Measurements from ENCODE around the gene IDS. TPM values are rescaled to one million over a fixed set of nuclear protein-coding genes. Genes with fewer than 3 reads are reported as not detected.
"Not testable (repeated sequence)": the region's sequence is repeated elsewhere in the genome, so short reads cannot be mapped to it uniquely, and the experiment has no call there.

IDS gene
- polyA plus RNA-seq, 3 donors = 29.4 to 33.0 (median 32.5) TPM

- no peak for DNase-seq (ENCODE audit: low read depth in 3 of 3, low spot score in 2 of 3)
These were observed 23.3 kb upstream of the IDS start for GRCh38 chrX:149528381-149528780.

GRCh38 chrX:149527705-149528104, 22.6 kb upstream of the IDS start:
- no peak for DNase-seq (ENCODE audit: low read depth in 3 of 3, low spot score in 2 of 3)

DNA sequence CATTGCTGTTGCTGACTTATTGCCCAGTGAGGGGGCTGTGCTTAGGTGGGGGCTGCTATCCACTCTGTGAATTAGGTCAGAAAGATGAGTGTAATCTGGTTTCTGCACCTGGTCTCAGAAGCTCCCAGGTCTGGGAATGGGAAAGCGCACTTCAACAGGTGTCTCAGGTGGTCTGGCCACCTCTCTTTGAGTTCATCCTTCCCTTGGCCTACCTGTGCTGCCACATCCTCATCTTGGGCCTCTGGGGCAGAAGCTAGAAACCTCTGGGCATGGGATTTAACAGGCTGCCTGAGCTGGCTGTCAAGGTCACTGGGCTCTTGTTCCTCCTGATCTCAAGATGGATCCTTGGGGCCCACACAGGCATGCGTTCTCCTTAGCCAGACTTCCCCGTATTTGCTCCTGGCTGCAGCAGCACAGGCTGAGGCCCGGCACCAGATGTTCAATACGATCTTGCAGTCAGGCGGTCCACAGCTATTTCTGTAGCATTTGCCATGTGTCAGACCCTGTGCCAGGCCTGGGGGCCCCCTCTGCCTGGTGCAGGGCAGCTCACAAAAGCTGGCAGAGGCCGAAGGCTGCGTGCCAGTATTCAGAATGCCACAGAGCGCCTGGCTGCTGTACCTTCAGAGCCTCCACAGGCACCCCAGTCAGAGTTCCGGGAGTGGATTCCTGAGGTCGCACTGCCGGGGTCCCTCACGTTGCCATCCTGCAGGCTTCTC, 21.4 kb upstream of the IDS start:
- not testable (repeated sequence) for DNase-seq (ENCODE audit: low read depth in 3 of 3, low spot score in 2 of 3)

DNA sequence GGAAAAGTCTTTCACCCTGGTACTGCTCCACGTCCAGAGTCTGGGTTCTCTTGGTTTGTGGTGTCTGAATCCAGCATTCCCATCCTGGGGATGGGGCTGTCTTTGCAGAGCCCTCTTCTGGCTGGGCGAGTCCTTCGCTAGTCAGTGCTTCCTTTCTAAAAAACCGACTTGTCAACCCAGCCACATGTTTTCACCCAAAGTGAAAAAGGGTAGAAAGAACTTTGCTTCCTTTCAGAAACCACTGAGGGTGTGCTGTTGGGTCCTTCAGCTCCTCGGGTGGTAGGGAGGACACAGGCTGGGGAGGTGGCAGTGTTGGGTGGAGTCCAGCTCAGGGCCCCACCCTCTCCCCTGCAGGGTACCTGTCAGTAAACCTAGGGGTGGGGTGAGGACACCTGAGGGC, 20.8 kb upstream of the IDS start:
- not testable (repeated sequence) for DNase-seq (ENCODE audit: low read depth in 3 of 3, low spot score in 2 of 3)

DNA sequence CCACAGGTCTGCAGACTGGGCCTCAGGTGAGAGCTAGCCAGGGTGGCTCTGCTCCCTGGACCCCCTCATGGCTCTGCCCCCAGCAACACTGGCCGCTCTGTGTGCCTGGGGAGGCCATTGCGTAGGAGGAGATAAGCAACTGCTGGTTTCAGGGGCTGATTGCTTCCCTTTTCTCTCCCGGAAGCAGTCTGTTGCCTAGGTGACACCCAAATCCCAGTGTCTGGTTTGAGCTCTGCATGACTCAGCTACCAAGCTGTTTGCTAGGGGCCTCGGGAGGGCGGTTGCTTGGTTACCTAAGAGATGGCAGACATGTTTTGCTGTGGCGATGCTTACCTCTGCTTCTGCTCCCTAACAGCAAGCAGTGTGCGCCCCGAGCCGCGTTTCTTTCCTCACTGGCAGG, 20.3 kb upstream of the IDS start:
- DNase-seq (ENCODE audit: low read depth in 3 of 3, low spot score in 2 of 3) = not testable (repeated sequence)

DNA sequence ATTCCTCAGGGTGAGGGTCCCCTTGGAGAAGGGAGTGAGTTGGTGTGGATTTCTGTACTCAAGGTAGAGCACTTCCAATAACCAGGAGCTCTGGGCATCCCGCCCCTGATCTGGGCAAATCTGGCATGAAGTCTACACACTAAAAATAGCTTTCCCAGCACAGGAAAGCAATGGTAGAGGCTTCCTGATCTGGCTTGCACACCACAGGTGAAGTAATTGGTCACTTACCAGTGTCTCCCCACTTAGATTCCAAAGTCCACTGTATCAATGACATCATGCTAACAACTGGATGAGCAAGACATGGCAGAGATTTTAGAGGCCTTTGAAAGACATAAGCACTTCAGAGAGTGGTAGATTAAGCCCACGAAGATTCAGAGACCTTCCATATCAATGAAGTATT, 17.8 kb upstream of the IDS start:
- no peak for DNase-seq (ENCODE audit: low read depth in 3 of 3, low spot score in 2 of 3)

DNA sequence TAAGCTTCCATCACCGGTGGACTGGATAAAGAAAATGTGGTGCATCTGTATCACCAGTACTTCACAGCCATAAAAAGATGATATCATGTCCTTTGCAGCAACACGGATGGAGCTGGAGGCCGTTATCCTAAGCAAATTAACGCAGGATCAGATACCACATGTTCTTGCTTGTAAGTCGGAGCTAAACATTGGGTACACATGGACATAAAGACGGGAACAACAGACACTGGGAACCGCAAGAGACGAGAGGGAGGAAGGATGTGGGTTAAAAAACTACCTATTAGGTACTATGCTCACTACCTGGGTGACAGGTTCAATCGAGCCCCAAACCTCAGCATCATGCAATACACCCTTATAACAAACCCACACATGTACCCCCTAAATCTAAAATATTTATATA, 16.3 kb upstream of the IDS start:
- no peak for DNase-seq (ENCODE audit: low read depth in 3 of 3, low spot score in 2 of 3)

GRCh38 chrX:149520636-149521277, 15.7 kb upstream of the IDS start:
- DNase-seq (ENCODE audit: low read depth in 3 of 3, low spot score in 2 of 3) = not testable (repeated sequence)

DNA sequence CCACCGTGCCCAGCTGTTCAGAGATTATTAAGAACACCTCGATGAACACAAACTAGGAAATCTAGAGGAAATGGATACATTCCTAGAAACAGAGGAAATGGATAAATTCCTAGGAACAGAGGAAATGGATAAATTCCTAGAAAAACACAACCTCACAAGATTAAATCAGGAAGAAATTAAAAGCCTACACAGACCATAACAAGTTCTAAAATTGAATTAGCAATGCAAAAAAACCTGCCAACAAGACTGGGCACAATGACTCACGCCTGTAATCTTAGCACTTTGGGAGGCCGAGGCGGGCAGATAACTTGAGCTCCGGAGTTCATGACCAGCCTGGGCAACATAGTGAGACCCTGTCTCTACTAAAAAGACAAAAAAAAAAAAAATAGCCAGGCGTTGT, 13.1 kb upstream of the IDS start:
- no peak for DNase-seq (ENCODE audit: low read depth in 3 of 3, low spot score in 2 of 3)

- no peak for DNase-seq (ENCODE audit: low read depth in 3 of 3, low spot score in 2 of 3)
These were observed 12.2 kb upstream of the IDS start for GRCh38 chrX:149517308-149517707.

- DNase-seq (ENCODE audit: low read depth in 3 of 3, low spot score in 2 of 3) = no peak
These were observed 11.5 kb upstream of the IDS start for GRCh38 chrX:149516604-149517003.

DNA sequence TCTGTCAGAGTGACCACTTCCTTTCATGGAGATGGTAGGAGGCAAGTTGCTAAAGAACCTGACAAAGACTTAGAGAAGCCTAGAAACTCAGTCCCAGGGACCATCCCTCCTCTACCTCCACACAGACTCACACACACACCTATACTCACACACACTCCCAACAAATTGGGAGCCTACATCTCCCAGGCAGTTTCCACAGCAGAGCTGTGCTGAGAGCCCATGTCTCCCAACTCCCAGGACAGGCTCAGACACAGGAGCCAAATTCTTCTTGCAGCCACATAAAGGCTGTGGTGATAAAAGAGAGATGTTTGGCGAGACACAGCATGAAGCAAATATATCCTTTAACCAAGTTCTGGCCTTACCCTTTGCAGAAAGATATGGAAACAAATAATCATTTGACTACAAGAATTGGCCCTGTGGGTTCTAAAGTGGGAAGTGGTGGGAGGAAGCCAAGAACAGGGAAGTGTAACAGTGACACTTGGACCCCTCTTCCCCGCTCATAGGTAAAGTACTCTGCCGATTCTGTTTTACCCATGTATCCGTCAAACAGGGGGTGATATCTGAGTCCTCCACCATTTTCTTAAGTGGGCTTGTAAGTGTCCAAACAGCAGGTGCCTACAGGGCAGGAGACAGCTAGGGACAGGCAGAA, 11.0 kb upstream of the IDS start:
- DNase-seq (ENCODE audit: low read depth in 3 of 3, low spot score in 2 of 3) = no peak

- DNase-seq (ENCODE audit: low read depth in 3 of 3, low spot score in 2 of 3) = no peak
These were observed 8.8 kb upstream of the IDS start for GRCh38 chrX:149513825-149514428.

GRCh38 chrX:149512225-149512885, 7.2 kb upstream of the IDS start:
- DNase-seq (ENCODE audit: low read depth in 3 of 3, low spot score in 2 of 3) = no peak

DNA sequence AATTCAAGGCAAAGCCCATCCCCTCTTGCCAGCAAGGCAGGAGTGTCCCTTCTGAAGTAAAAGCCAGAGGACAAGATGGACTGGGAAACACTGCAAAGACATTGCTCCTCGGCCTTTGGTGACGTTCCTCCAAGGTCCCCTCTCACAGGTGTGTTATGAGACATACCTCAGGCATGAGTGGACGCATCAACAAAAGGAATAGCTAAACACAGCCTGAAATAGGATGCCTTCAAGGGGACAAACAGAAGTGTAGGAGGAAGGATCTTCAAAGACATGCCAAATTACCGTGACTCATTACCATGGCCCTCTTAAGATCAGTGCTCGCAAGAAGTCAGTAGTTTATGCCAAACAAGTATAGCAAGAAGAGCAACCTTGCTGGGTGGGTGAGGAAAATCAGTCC, 6.0 kb upstream of the IDS start:
- DNase-seq (ENCODE audit: low read depth in 3 of 3, low spot score in 2 of 3) = no peak

GRCh38 chrX:149510386-149510785, 5.3 kb upstream of the IDS start:
- no peak for DNase-seq (ENCODE audit: low read depth in 3 of 3, low spot score in 2 of 3)

GRCh38 chrX:149508467-149508866, 3.4 kb upstream of the IDS start:
- DNase-seq (ENCODE audit: low read depth in 3 of 3, low spot score in 2 of 3) = no peak

- DNase-seq (ENCODE audit: low read depth in 3 of 3, low spot score in 2 of 3) = no peak
These were observed 1.2 kb upstream of the IDS start for GRCh38 chrX:149506349-149506748.

DNA sequence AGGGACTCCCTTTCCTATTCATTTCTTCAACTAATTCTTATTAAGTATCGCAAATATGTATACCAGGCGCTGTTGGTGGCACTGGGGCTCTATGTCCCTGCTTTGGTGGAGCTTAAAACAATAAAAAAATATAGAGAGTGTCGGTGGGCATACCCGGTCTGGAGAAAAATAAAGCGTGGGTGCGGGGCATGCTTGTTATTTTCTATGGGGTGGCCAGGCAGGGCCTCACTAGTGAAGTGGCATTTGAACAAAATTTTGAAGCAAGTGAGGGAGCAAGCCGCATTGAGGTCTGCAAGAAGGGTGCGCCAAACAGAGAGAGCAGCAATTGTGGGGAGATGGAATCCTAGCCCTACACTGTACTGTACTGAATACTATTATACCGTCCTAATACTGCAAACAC, 565 bp upstream of the IDS start:
- no peak for DNase-seq (ENCODE audit: low read depth in 3 of 3, low spot score in 2 of 3)

GRCh38 chrX:149504226-149504914, 736 bp downstream of the IDS start:
- no peak for DNase-seq (ENCODE audit: low read depth in 3 of 3, low spot score in 2 of 3)

GRCh38 chrX:149503446-149503845, 1.7 kb downstream of the IDS start:
- not testable (repeated sequence) for DNase-seq (ENCODE audit: low read depth in 3 of 3, low spot score in 2 of 3)
